ENCODE results near the gene TAGLN2.

Gene TAGLN2

GRCh38 chr1:159953536-159954515 lies 28.5 kb upstream of the TAGLN2 start, which contains the start of gene SLAMF9:
SLAMF9 (minus strand) TSS chr1:159954237; CDS start chr1:159954137, 100 bp downstream.
- Histone ChIP-seq H3K4me3 (replicated peaks; ENCODE audit: insufficient read depth, low read length) (no peak within 1 kb of the TSS), H3K27ac (replicated peaks) (no peak within 1 kb of the TSS), H3K27me3 (ENCODE audit: insufficient read depth, poor library complexity, severe bottlenecking) (peaks cover 4% of the 10 kb centered on the region)
- no peak for DNase-seq (ENCODE audit: low read depth in 1 of 2, low spot score in 1 of 2)
- TF ChIP-seq REST (IDR thresholded peaks at IDR 0.05; ENCODE audit: insufficient replicate concordance, low read depth): no peak
- no peak for TF ChIP-seq GABPA (IDR thresholded peaks at IDR 0.05; ENCODE audit: low read depth)
- no peak for TF ChIP-seq POLR2AphosphoS5 (IDR thresholded peaks at IDR 0.05; ENCODE audit: low read depth)
- no peak for TF ChIP-seq SPI1 (IDR thresholded peaks at IDR 0.05; ENCODE audit: borderline replicate concordance, low read depth)
- TF ChIP-seq CTCF (IDR thresholded peaks at IDR 0.05; ENCODE audit: insufficient read depth, low read length): no peak

GRCh38 chr1:159952932-159953331 lies 27.6 kb upstream of the TAGLN2 start:
- no peak for DNase-seq (ENCODE audit: low read depth in 1 of 2, low spot score in 1 of 2)
- peaks cover 4% of the 10 kb centered on the region for H3K27me3 ChIP-seq (ENCODE audit: insufficient read depth, poor library complexity, severe bottlenecking)
- H3K4me3 ChIP-seq (replicated peaks; ENCODE audit: insufficient read depth, low read length): no peak overlapping the region
- no peak overlapping the region for H3K27ac ChIP-seq (replicated peaks)
- TF ChIP-seq GABPA (IDR thresholded peaks at IDR 0.05; ENCODE audit: low read depth) (no peak), CTCF (IDR thresholded peaks at IDR 0.05; ENCODE audit: insufficient read depth, low read length) (no peak), REST (IDR thresholded peaks at IDR 0.05; ENCODE audit: insufficient replicate concordance, low read depth) (no peak), POLR2AphosphoS5 (IDR thresholded peaks at IDR 0.05; ENCODE audit: low read depth) (no peak)

GRCh38 chr1:159951551-159951950 lies 26.2 kb upstream of the TAGLN2 start:
- Histone ChIP-seq H3K4me3 (replicated peaks; ENCODE audit: insufficient read depth, low read length) (no peak overlapping the region), H3K27ac (replicated peaks) (no peak overlapping the region), H3K27me3 (ENCODE audit: insufficient read depth, poor library complexity, severe bottlenecking) (peaks cover 10% of the 10 kb centered on the region)
- no peak for DNase-seq (ENCODE audit: low read depth in 1 of 2, low spot score in 1 of 2)
- TF ChIP-seq POLR2AphosphoS5 (IDR thresholded peaks at IDR 0.05; ENCODE audit: low read depth) (no peak), CTCF (IDR thresholded peaks at IDR 0.05; ENCODE audit: insufficient read depth, low read length) (no peak), SPI1 (IDR thresholded peaks at IDR 0.05; ENCODE audit: borderline replicate concordance, low read depth) (no peak), GABPA (IDR thresholded peaks at IDR 0.05; ENCODE audit: low read depth) (no peak)
